HG03457 (cell line): ENCODE measurements around the gene IFT25.

Experiments used
- ATAC-seq: cut with Tn5 transposase; IDR thresholded peaks from one replicate; pipeline ENCODE4 v1.9.1; 2021; ENCODE audit warnings: moderate number of reproducible peaks; ENCODE audit not compliant: unreplicated experiment

IFT25 gene

DNA sequence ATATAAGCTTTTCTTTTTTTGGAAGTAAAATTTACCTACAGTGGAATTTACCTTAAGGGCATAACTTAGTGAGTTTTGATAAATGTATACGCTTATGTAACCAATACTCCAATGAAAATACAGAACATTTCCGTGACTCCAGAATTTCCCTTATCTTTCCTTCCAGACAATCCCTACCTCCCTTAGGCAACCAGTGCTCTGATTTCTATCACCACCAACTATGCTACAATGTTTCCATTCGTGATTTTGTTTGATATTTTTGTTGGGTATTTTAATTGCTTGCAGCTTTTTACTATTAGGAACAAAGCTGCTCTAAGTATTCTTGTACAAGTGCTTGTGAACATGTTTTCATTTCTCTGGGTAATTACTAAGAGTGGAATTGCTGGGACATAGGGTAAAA is 14.6 kb downstream of the IFT25 start:
- ATAC-seq, result no peak

DNA sequence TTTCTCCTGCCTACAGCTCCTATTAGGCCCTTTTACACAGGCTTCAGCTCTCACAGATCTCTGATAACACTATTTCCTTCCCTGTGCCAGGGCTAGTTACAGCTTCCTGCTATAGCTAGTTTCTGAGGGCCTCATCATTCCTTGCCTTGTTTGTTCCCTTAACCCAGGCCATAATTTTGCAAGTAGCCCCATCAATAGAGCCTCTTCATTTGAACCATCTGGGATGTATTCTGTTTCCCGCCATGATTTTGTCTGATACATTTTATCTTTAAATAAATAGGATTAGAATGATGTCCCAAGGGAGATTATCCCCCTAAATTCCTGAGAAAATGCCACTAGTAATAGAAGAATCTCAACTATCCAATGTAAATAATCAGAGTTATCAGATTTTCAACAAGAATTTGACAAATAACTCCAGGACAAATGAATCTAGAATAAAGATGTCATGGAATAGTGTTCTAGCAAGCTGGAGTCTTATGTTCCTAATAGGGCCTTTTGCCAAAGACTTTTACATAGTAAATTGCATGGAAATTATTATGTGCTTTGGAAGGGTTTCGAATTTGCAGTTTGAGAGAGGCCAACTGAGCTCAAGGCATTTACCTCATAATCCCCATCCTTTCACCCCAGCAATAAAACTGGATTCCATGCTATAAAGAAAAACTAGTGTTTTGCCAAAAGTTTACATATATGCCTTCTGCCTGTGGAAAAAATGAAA is 16.1 kb downstream of the IFT25 start:
- ATAC-seq, result no peak

DNA sequence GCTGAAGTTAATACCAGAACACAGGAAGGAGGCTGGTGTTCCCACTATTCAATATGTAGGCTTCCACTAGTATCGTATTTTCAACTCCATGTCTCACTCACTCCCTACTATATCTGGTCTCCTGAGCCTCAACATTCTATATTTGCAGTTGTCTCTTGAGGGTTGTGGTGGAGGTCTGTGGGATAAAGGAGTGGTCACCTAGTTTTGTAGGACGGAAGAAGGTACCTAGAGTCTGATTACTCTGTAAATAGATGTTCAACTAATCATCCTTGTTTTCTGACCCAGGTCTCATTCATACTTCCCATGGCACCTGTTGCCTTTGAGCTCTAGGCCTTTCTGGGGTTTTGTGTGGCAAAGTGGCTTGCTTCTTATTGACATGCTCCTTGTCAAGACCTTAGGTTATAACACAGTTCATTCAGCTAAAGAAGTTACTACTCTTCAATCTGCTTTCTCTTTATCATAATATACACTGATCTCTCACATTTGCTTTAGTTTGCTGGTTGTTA is 18.1 kb downstream of the IFT25 start:
- no peak for ATAC-seq

DNA sequence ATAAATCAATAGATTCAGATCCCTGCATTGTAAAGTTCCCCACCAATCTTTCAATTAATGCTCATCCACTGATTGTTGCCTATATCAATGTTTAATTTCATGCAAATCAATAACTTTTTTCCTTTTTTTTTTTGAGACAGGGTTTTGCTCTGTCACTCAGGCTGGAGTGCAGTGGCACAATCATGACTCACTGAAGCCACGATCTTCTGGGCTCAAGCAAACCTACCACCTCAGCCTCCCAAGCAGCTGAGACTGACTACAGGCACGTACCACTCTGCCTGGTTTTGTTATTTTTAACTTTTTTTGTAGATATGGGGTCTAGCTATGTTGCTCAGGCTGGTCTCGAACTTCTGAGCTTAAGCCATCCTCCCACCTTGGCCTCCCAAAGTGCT is 25.8 kb downstream of the IFT25 start:
- ATAC-seq, result no peak

GRCh38 chr1:53918343-53918742 is 27.2 kb downstream of the IFT25 start:
- no peak for ATAC-seq

GRCh38 chr1:53913352-53914033 is 32.0 kb downstream of the IFT25 start:
- no peak for ATAC-seq

DNA sequence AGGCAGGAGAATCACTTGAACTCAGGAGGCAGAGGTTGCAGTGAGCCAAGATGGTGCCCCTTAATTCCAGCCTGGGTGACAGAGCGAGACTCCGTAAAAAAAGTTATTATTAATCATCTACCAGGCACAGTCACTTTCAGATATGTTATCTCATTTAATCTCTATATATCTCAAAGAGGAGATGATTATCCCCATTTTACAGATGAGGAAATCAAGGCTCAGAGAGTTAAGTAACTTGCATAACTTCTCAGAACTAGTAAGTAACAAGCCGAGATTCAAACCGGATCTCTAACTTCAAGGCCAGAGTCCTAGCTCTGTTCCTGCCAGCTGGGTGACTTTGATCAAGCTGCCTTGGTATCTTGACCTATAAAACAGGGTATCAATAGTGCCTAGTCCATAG is 34.1 kb downstream of the IFT25 start:
- ATAC-seq, result no peak

DNA sequence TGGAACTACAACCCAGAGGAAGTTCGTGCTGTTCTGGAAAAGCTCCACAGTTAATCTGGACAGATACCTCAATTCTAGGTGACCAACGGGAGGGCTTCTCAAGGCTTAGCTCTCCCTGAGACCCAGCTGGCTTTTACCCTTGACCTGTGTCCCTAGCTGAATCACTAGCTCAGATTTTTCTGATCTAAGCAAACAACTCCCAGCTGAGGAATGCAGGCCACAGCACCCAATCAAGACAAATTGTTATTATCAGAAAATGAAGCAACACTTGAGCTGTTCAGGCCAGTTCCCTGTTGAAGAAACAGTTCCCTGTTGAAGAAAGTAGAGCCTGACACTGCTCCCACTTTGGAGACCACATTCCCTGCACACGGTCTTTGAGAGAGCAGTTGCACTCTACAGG is 35.6 kb downstream of the IFT25 start:
- ATAC-seq, result no peak

- ATAC-seq, result no peak
Measured at GRCh38 chr1:53906121-53906520, 39.4 kb downstream of the IFT25 start.

DNA sequence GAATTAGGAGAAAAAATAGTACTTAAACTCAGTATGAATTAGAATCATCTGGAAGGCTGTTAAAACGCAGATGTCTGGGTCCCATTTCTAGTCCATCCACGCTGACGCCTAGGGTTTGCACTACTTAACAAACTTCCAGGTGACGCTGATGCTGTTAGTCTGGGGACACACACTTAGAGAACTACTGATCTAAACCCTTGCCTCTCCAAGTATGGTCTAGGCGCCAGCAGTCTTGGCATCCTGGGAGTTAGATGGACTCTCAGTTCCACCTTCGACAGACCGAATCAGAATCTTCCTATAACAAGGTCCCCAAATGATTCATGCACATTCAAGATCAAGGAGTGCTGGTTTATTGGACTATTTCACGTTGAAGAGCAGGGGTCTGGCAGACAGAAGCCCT is 40.0 kb downstream of the IFT25 start:
- ATAC-seq, result no peak

GRCh38 chr1:53902235-53903138 is 43.0 kb downstream of the IFT25 start:
- no peak for ATAC-seq

DNA sequence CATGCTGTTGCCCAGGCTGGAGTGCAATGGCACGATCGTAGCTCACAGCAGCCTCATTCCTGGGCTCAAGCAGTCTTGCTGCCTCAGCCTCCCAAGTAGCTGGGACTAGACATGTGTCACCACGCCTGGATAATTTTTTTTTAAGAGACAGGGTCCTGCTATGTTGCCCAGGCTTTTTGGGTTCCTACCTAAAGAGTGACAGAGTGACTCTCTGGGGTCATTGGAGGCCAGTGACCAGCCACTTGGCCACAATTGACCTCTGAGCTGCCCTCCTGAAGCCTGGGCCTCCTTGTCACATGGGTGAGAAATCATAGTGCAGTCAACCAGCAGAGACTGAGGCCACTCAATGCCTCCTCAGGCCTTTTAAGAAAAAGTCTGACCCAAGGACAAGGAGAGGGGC is 45.8 kb downstream of the IFT25 start:
- ATAC-seq, result no peak

GRCh38 chr1:53899206-53899628 is 46.3 kb downstream of the IFT25 start:
- no peak for ATAC-seq

GRCh38 chr1:53896635-53897229 is 48.8 kb downstream of the IFT25 start:
- no peak for ATAC-seq

DNA sequence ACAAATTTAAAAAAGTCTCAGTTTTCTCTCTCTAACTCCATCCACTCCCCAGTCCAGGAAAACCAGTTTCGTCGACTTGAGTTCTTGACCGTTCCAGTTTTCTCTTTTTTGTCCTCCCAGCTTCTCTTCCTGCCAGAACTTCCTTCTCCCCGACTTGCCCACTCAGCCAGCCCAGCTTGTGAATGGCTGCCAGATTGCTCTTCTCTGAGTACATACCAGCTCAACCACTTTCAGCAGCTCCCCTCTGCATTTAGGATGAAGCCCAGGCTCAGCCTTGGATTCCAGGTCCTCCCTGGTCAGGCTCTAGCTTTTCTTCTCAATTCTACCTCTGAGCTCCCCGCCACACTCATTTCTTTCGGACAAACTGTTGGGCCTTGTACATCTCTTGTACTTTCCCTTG is 50.1 kb downstream of the IFT25 start:
- no peak for ATAC-seq

DNA sequence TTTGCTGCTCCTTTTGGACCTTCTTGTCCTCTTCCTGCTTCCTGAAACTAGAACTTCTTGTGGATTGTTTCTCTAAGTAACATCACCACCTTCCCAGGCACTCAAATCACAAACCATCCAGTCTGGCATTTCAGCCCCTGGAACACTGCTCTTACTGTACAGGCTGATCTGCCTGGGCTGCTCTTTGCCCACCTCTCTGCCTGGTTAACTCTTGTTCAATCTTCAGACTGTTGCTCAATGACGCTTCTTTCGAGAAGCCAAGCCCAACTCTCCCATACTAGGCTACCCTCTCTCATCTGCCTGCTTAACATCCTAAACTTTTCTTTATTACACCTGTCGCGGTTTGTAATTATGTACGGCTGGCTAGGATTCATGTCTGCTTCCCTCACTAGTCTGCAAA is 50.9 kb downstream of the IFT25 start:
- no peak for ATAC-seq

GRCh38 chr1:53893999-53894636 is 51.4 kb downstream of the IFT25 start, which contains the start of gene DIO1:
DIO1 (plus strand) TSS chr1:53894187; CDS start chr1:53894211, 24 bp downstream.
- ATAC-seq, result no peak

- ATAC-seq, result no peak
Measured at GRCh38 chr1:53892911-53893310, 52.6 kb downstream of the IFT25 start.

DNA sequence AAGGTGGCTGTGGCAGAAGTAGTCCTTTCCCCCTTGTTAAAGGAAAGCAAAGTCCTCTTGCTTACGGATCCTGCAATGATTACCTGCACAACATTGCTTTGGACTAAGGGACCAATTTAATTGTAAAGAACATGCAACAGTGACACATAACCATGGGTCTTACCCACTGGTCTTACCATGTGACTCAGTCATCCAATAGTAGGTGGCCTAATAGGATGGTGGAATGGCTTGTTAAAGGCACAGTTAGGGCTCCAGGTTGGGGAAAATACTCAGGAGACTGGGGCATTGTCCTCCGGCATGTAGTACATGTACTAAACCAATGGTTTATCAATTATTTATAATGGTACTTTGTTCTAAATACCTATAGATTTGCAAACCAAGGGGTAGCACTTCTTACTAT is 53.8 kb downstream of the IFT25 start:
- ATAC-seq, result no peak

- no peak for ATAC-seq
Measured at GRCh38 chr1:53891018-53891417, 54.5 kb downstream of the IFT25 start.
